Measurements from ENCODE around the gene CBY2. TPM values are rescaled to one million over a fixed set of nuclear protein-coding genes. Genes with fewer than 3 reads are reported as not detected.

CBY2 gene
- total RNA-seq, 1 experiment from 2014 or later, result not detected

DNA sequence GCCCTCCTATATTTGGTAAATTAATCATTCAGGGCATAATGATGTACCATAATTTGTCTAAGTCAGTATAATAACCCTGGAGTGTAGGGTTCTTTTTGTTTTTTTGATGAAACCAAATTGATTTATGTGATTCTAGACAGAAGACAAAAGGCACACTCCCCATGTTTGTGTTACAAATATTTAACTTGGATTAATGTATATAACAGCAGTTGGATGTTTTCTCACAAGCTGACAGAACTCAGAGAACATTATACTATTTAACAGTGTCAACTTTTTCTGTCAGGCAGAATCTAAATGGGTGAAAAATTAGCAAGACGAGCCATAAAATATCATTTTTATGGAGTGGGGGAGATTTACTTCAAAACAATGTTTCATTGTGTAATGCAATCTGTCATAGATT is 15.2 kb downstream of the CBY2 start:
- H3K79me1 ChIP-seq (ENCODE audit: insufficient read depth, low read depth, low read length, poor library complexity, severe bottlenecking), result no peaks in the 10 kb centered on the region
- Mint-ChIP-seq H3K4me3 (no peak overlapping the region), H3K36me3 (ENCODE audit: insufficient read depth in 1 of 3, low read depth in 3 of 3) (no peaks in the 10 kb centered on the region; a peak in 1 of 7 replicates), H3K27me3 (ENCODE audit: low read depth) (peaks cover 2% of the 10 kb centered on the region; the same call in 1 of the 2 replicates), H3K4me1 (peaks cover 9% of the 10 kb centered on the region in 2 experiments; a peak in 3 of 4 replicates), H3K9me3 (no peaks in the 10 kb centered on the region; a peak in 1 of 5 replicates), H3K27ac (no peak overlapping the region)
- H3K79me2 ChIP-seq (ENCODE audit: insufficient read depth, low read length), result no peaks in the 10 kb centered on the region
- no peaks in the 10 kb centered on the region for H3K27me3 ChIP-seq (ENCODE audit: insufficient read depth, low read length)
- H2BK12ac ChIP-seq (ENCODE audit: insufficient read length, low read depth, low read length), result no peak overlapping the region
- H3K27ac ChIP-seq (ENCODE audit: insufficient read length, low read depth, low read length), result no peak overlapping the region
- no peak overlapping the region for H3K23ac ChIP-seq (ENCODE audit: insufficient read length, low read depth, low read length)
- no CpG with 5 or more reads among the region's 1 CpG for WGBS (ENCODE audit: extremely low coverage, insufficient read length, low lambda C conversion rate)
- H2BK5ac ChIP-seq (ENCODE audit: insufficient read length, low read length), result no peak overlapping the region
- H2BK15ac ChIP-seq (ENCODE audit: low read depth, low read length), result no peak overlapping the region
- DNase-seq, result no peak
- no peak overlapping the region for H2AFZ ChIP-seq (ENCODE audit: low read length)
- no peaks in the 10 kb centered on the region for H3K9me3 ChIP-seq (ENCODE audit: control insufficient read depth, low read depth, low read length)
- no peak overlapping the region for H3K4ac ChIP-seq (ENCODE audit: low read depth, low read length)
- H4K91ac ChIP-seq (ENCODE audit: insufficient read length, low read depth, low read length), result no peak overlapping the region
- no peak overlapping the region for H3T11ph ChIP-seq (ENCODE audit: low read length)
- H3K56ac ChIP-seq (ENCODE audit: insufficient read length, low read depth, low read length), result no peak overlapping the region
- H4K20me1 ChIP-seq (ENCODE audit: control insufficient read depth, insufficient read depth, insufficient read length), result no peaks in the 10 kb centered on the region
- H2AK5ac ChIP-seq (ENCODE audit: insufficient read length, low read length), result no peak overlapping the region
- H4K8ac ChIP-seq (replicated peaks; ENCODE audit: insufficient read length, low read depth, low read length), result no peak overlapping the region
- no peak overlapping the region for H3K18ac ChIP-seq (ENCODE audit: insufficient read length, low read depth, low read length)
- no peak overlapping the region for H4K5ac ChIP-seq (ENCODE audit: insufficient read length, low read depth, low read length)
- H2BK20ac ChIP-seq (ENCODE audit: low read depth, low read length, poor library complexity, severe bottlenecking), result no peak overlapping the region
- TF ChIP-seq CTCF (conservative IDR thresholded peaks at IDR 0.05), result no peak
- no peak overlapping the region for H3K14ac ChIP-seq (ENCODE audit: insufficient read depth, low read length)
- no peak overlapping the region for H2BK120ac ChIP-seq (ENCODE audit: low read depth, low read length, poor library complexity, severe bottlenecking)
- no peak overlapping the region for H3K9ac ChIP-seq (ENCODE audit: extremely low read depth, insufficient read length, low read length)
- H3K4me2 ChIP-seq (ENCODE audit: insufficient read depth, insufficient read length, low read length), result no peak overlapping the region
- no peaks in the 10 kb centered on the region for H3K23me2 ChIP-seq (ENCODE audit: insufficient read length, low read depth, low read length, poor library complexity, severe bottlenecking)
- H3K4me1 ChIP-seq (ENCODE audit: insufficient read depth, low read length), result no peaks in the 10 kb centered on the region
